IMR-90 (cell line): Measurements from ENCODE around the gene SERPINB1. TPM values are rescaled to one million over a fixed set of nuclear protein-coding genes. Genes with fewer than 3 reads are reported as not detected.
A peak's percentile ranks its signal among the peaks of the same experiment; 100 is the strongest.
"Not testable (repeated sequence)": the region's sequence is repeated elsewhere in the genome, so short reads cannot be mapped to it uniquely, and the experiment has no call there.

Experiments
- ATAC-seq: fragments of 200-7000 bp; cut with Tn5 transposase; 2 replicates; pipeline ENCODE4 v1.9.1; 2020; ENCODE audit warnings: low read depth, mild to moderate bottlenecking, moderate library complexity
- BruUV-seq: library from RNA; stranded (reverse); fragments of 400-500 nt; replicated peaks from 2 replicates; lab custom pipeline; 2021; lab: Mats Ljungman, UMichigan
- CTCF ChIA-PET: fragments of 300-600 bp; formaldehyde crosslinking; extraction: SDS; loops from one replicate; lab custom pipeline; 2021; ENCODE audit warnings: antibody characterized with exemption; lab: Yijun Ruan, JAX
- POLR2A ChIA-PET: fragments of 300-600 bp; sonication (Branson Sonifier 250); formaldehyde crosslinking; loops from one replicate; lab custom pipeline; 2022; ENCODE audit warnings: antibody characterized with exemption; ENCODE audit not compliant: unreplicated experiment; lab: Charles Lee
- DNase-seq: peaks from one replicate; pipeline ENCODE4 v3.0.0; 2013
- H2AFZ ChIP-seq: replicated peaks from 2 replicates; pipeline ENCODE3; 2013; ENCODE audit warnings: low read length, mild to moderate bottlenecking; ENCODE audit not compliant: poor library complexity
- H2AK5ac ChIP-seq: 2 replicates; pipeline ENCODE4 v1.6.1; 2013; ENCODE audit warnings: low read depth, low read length, inconsistent platforms
- H2AK9ac ChIP-seq: replicated peaks from 2 replicates; pipeline ENCODE3; 2013; ENCODE audit warnings: mild to moderate bottlenecking, low read depth, low read length, moderate library complexity; ENCODE audit not compliant: poor library complexity
- H2BK120ac ChIP-seq: 2 replicates; pipeline ENCODE4 v1.6.1; 2013; ENCODE audit warnings: low read depth, low read length, inconsistent platforms
- H2BK15ac ChIP-seq: 3 replicates; pipeline ENCODE4 v1.6.1; 2013; ENCODE audit warnings: low read depth, low read length, inconsistent platforms
- H2BK20ac ChIP-seq: 2 replicates; pipeline ENCODE4 v1.6.1; 2013; ENCODE audit warnings: low read depth, mild to moderate bottlenecking, inconsistent platforms, low read length, moderate library complexity
- H2BK5ac ChIP-seq: 2 replicates; pipeline ENCODE4 v1.6.1; 2013; ENCODE audit warnings: mild to moderate bottlenecking, low read depth, low read length, inconsistent platforms; ENCODE audit not compliant: poor library complexity, severe bottlenecking
- H3K14ac ChIP-seq: replicated peaks from 2 replicates; pipeline ENCODE4 v1.6.1; 2013; ENCODE audit warnings: low read depth, low read length, inconsistent platforms
- H3K18ac ChIP-seq: 2 replicates; pipeline ENCODE4 v1.6.1; 2013; ENCODE audit warnings: low read depth, low read length, control low read depth
- H3K23ac ChIP-seq: 2 replicates; pipeline ENCODE4 v1.6.1; 2013; ENCODE audit warnings: low read depth, low read length, inconsistent platforms
- H3K27ac ChIP-seq: 2 replicates; pipeline ENCODE4 v1.5.1; 2013; ENCODE audit warnings: mild to moderate bottlenecking, control low read depth, low read length; ENCODE audit not compliant: insufficient read depth
- H3K27me3 ChIP-seq: 2 replicates; pipeline ENCODE4 v1.6.1; 2013; ENCODE audit warnings: low read length; ENCODE audit not compliant: control insufficient read depth, insufficient read depth
- H3K36me3 ChIP-seq: 2 replicates; pipeline ENCODE4 v1.6.1; 2013; ENCODE audit warnings: low read length, mixed read lengths; ENCODE audit not compliant: control insufficient read depth, insufficient read depth
- H3K4ac ChIP-seq: 2 replicates; pipeline ENCODE4 v1.6.1; 2013; ENCODE audit warnings: low read depth, low read length, inconsistent platforms
- H3K4me1 ChIP-seq: 2 replicates; pipeline ENCODE4 v1.6.1; 2013; ENCODE audit warnings: low read length, mixed read lengths; ENCODE audit not compliant: control insufficient read depth, insufficient read depth
- H3K4me2 ChIP-seq: 2 replicates; pipeline ENCODE4 v1.6.1; 2013; ENCODE audit warnings: low read depth, mild to moderate bottlenecking, control low read depth, low read length, moderate library complexity
- H3K4me3 ChIP-seq: 2 replicates; pipeline ENCODE4 v1.5.1; 2013; ENCODE audit warnings: low read depth, mild to moderate bottlenecking, control low read depth, low read length, moderate library complexity; ENCODE audit not compliant: insufficient read depth
- H3K56ac ChIP-seq: 2 replicates; pipeline ENCODE4 v1.6.1; 2013; ENCODE audit warnings: low read length, inconsistent platforms; ENCODE audit not compliant: insufficient read depth; ENCODE audit errors: extremely low read depth
- H3K79me1 ChIP-seq, 2 experiments: 2 replicates each; pipeline ENCODE4 v1.6.1; 2013; ENCODE audit warnings: low read length in 2 of 2, inconsistent platforms in 1 of 2, low read depth in 1 of 2
- H3K9ac ChIP-seq: 2 replicates; pipeline ENCODE4 v1.6.1; 2013; ENCODE audit warnings: low read depth, low read length, control low read depth
- H3K9me1 ChIP-seq: 2 replicates; pipeline ENCODE4 v1.6.1; 2013; ENCODE audit warnings: low read length, inconsistent platforms; ENCODE audit not compliant: insufficient read depth
- H3K9me3 ChIP-seq: 2 replicates; pipeline ENCODE4 v1.6.1; 2013; ENCODE audit warnings: low read length; ENCODE audit not compliant: control insufficient read depth, insufficient read depth
- H4K20me1 ChIP-seq: 2 replicates; pipeline ENCODE4 v1.6.1; 2013; ENCODE audit warnings: low read length, inconsistent platforms; ENCODE audit not compliant: insufficient read depth
- H4K5ac ChIP-seq: 2 replicates; pipeline ENCODE4 v1.6.1; 2013; ENCODE audit warnings: mild to moderate bottlenecking, low read depth, low read length, control low read depth
- H4K8ac ChIP-seq, 2 experiments: 2 replicates each; pipeline ENCODE4 v1.6.1; 2013; ENCODE audit warnings: low read depth in 2 of 2, low read length in 2 of 2, control low read depth in 1 of 2, inconsistent platforms in 1 of 2
- H4K91ac ChIP-seq: 2 replicates; pipeline ENCODE4 v1.6.1; 2013; ENCODE audit warnings: low read depth, low read length, inconsistent platforms; ENCODE audit not compliant: insufficient read depth
- BHLHE40 ChIP-seq: fragments of 150-350 bp; IDR thresholded peaks from 2 replicates; pipeline ENCODE4 v1.6.1; 2016; ENCODE audit warnings: mild to moderate bottlenecking, low read depth, low read length
- MAFK ChIP-seq: IDR thresholded peaks from 2 replicates; pipeline ENCODE4 v1.6.1; 2012; ENCODE audit warnings: low read depth, low read length, improper control_type of control experiment
- WGBS, 2 experiments: methylation state at CpG; one replicate each; pipeline versions ENCODE4 v1.1.5 to v1.1.7; 2013; ENCODE audit warnings: missing lambda C conversion rate in 2 of 2; ENCODE audit not compliant: insufficient read length in 1 of 2; ENCODE audit errors: extremely low coverage in 2 of 2; 5-methylcytosine and 5-hydroxymethylcytosine counted together
- dilution Hi-C: fragments of 300-500 bp; cut with HindIII; formaldehyde crosslinking; loops from one replicate; pipeline ENCODE4 v1.14.3; 2018; ENCODE audit warnings: low sequenced_read_pairs; ENCODE audit not compliant: unreplicated experiment
- in situ Hi-C: fragments of 300-500 bp; cut with MboI; formaldehyde crosslinking; loops from 3 replicates; pipeline ENCODE4 v1.14.3; 2019; ENCODE audit warnings: low sequenced_read_pairs, inconsistent platforms, mixed read lengths
- intact Hi-C: fragments of 100-400 bp; cut with micrococcal nuclease; formaldehyde crosslinking; loops from 2 replicates; pipeline ENCODE4 v1.10.0; 2022
- polyA plus RNA-seq, 3 experiments: library from polyadenylated mRNA; depleted of rRNA; stranded (reverse); fragments of >200 nt; gene quantifications; 2 replicates each; pipeline ENCODE4 v1.2.3, GENCODE V29; 2012; ENCODE audit warnings: low replicate concordance in 1 of 3
- total RNA-seq: library from RNA; depleted of rRNA; stranded (reverse); fragments of >200 nt; gene quantifications from 2 replicates; pipeline ENCODE4 v1.2.3, GENCODE V29; 2012

Gene SERPINB1
- total and polyA plus RNA-seq, 2 of the 4 experiments (the other 2 are of a cell fraction): 6.1 to 9.1 TPM

- no peak for TF ChIP-seq MAFK
- TF ChIP-seq BHLHE40: peak; percentile 44; the same call in 1 of the 2 replicates
These were observed 12.2 kb upstream of the SERPINB1 start (continued) for GRCh38 chr6:2853769-2854395.

DNA sequence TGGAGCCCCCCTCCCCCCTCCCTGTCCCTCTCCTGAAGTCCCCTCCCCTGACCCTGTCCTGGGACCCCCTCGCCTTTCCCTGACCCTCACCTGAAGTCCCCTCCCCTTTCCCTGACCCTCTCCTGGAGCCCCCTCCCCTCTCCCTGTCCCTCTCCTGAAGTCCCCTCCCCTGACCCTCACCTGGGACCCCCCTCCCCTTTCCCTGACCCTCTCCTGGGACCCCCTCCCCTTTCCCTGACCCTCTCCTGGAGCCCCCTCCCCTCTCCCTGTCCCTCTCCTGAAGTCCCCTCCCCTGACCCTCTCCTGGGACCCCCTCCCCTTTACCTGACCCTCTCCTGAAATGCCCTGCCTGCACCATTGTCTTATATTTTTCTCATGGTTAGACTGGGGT, 11.7 kb upstream of the SERPINB1 start:
- peak overlapping the region; percentile 97; the same call in 1 of the 2 replicates for H3K56ac ChIP-seq
- H3K9me3 ChIP-seq, BruUV-seq, H3K27me3 ChIP-seq, ATAC-seq, H4K20me1 ChIP-seq, H3K36me3 ChIP-seq, intact Hi-C loops, dilution Hi-C loops, in situ Hi-C loops, DNase-seq, POLR2A ChIA-PET: not testable (repeated sequence)
- peaks cover 30% of the 10 kb centered on the region for H3K4me1 ChIP-seq
- H3K23ac ChIP-seq: peak overlapping the region; percentile 98
- peak overlapping the region; percentile 91 for H2AFZ ChIP-seq
- peak overlapping the region; percentile 96 for H3K4ac ChIP-seq
- peak overlapping the region; percentile 97; the same call in 2 of the 3 replicates for H2BK15ac ChIP-seq
- peak overlapping the region; percentile 58; the same call in 1 of the 2 replicates for H3K4me3 ChIP-seq
- H2BK20ac ChIP-seq: peak overlapping the region; percentile 91
- no CpG with 5 or more reads among the region's 1 CpG for WGBS, 2 experiments
- H3K18ac ChIP-seq: peak overlapping the region; percentile 95
- CTCF ChIA-PET: interaction anchor here (0.5 to 1.5 kb wide), 2 partner anchors 74 to 99 kb away, joined by 3 read pairs; no protein-coding TSS in a partner anchor
- H3K9ac ChIP-seq: peak overlapping the region; percentile 87
- peak overlapping the region; percentile 98 for H2BK5ac ChIP-seq
- H3K27ac ChIP-seq: peak overlapping the region; percentile 97
- peak overlapping the region; percentile 89 to 97; a peak in 3 of 4 replicates for H4K8ac ChIP-seq
- H2AK5ac ChIP-seq: peak overlapping the region; percentile 94
- peaks cover 40% of the 10 kb centered on the region for H3K9me1 ChIP-seq
- peak overlapping the region; percentile 98 for H2BK120ac ChIP-seq
- peak overlapping the region; percentile 94 for H4K91ac ChIP-seq
- H3K79me1 ChIP-seq: peaks cover 0 to 28% of the 10 kb centered on the region in 2 experiments; a peak in 3 of 4 replicates
- H3K14ac ChIP-seq: peak overlapping the region; percentile 98
- peak overlapping the region; percentile 97 for H4K5ac ChIP-seq
- H3K4me2 ChIP-seq: peak overlapping the region; percentile 89
- H2AK9ac ChIP-seq: peak overlapping the region; percentile 71
